GM18526 (cell line): Measurements from ENCODE around the gene CCDC150.

Experiments
- POLR2A ChIP-seq: IDR thresholded peaks from 3 replicates; pipeline ENCODE4 v1.6.1; 2011; ENCODE audit not compliant: insufficient read length; ENCODE audit errors: extremely low read depth

CCDC150 gene

DNA sequence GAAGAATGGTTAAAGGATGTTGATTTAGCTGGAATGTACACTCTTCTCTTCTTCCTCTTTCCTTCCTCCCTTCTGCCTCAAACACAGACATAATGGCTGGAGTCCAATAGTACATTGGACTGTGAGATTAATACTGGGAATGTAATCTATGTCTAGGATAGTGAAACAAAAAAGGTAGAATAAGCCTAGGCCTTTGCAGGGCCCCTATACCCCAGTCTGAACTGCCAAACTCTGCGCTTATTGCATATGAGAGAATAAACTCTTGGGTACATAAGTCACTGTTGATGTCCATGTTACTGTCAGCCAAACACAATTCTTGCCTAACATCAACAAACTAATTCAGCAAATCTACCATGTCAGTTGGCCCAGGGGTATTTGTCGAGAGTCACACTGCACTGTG lies 29.7 kb upstream of the CCDC150 start:
- no peak for TF ChIP-seq POLR2A

DNA sequence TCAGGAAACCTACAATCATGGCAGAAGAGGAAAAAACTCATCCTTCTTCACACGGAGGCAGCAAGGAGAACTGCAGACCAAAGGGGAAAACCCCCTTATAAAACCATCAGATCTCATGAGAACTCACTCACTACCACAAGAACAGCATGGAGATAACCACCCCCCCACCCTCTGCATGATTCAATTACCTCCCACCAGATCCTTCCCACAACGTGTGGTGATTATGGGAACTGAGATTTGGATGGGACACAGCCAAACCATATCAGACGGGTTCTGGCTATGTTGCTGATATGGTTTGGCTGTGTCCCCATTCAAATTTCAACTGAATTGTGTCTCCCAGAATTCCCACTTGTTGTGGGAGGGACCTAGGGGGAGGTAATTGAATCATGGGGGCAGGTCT lies 28.7 kb upstream of the CCDC150 start:
- no peak for TF ChIP-seq POLR2A

DNA sequence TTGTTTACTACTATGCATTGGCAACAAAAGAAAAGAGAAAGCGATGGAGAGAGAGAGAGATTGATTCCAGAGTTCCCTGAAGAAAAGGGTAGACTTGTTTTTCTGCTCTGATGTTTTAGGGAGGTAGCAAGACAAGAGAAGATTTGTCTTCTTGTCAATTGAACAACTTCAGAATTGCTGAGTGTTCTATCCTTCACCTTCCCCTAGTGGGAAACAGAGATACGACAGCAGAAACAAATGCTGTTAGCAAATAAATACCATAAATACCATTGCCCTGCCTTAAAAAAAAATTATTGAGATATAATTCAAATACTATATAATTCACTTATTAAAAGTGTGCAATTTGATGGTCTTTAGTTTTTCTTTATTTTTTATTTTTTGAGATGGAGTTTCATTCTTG lies 26.2 kb upstream of the CCDC150 start:
- TF ChIP-seq POLR2A = no peak

DNA sequence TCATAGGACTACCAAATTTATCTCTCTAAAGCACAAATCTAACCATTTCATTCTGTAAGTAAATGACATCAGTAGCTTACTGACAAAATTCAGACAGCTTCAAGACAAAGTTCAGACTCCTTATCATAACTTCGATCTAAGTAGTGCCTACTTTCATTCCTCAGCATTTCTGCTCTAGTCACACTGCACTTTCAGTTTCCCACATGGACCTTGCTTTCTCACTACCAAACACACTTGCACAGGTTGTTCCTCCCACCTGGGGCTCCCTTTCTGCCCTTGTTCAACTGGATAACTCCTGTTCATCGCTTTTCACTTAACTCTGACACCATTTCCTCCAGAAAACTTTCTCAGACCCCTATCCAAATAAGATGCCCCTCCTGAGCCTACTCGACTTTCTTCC lies 22.1 kb upstream of the CCDC150 start:
- TF ChIP-seq POLR2A = no peak

DNA sequence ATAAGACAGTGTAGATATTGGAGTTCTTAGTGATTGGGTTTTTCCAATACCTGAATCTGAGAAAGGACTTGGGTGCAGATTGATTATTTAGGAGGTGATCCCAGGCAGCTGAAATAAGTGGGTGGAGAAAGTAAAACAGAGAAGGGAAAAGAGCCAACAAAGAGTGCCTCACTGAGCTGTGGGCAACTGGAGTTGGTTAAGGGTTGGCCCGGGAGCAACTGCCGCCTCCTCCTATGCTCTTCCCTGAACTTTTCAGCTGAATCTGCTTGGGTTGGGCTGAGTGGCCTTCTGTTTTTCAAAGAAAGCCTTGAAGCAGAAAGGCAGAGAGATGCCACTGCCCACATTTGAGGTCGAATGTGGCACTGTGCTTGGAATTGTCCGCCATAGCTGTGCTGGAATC lies 20.9 kb upstream of the CCDC150 start:
- TF ChIP-seq POLR2A = no peak

DNA sequence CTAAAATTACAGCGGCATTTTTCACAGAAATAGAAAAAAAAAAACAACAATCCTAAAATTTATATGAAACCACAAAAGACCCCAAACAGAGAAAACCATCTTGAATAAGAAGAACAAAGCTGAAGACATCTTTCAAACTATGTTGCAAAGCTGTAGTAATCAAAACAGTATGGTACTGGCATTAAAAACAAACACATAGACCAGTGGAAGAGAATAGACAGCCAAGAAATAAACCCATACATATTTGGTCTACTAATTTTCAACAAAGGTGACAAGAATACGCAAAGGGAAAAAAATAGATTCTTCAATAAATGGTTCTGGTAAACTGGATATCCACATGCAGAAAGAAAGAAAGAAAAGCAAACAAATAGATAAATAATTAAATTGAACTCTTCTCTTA lies 9.0 kb upstream of the CCDC150 start:
- TF ChIP-seq POLR2A = no peak

DNA sequence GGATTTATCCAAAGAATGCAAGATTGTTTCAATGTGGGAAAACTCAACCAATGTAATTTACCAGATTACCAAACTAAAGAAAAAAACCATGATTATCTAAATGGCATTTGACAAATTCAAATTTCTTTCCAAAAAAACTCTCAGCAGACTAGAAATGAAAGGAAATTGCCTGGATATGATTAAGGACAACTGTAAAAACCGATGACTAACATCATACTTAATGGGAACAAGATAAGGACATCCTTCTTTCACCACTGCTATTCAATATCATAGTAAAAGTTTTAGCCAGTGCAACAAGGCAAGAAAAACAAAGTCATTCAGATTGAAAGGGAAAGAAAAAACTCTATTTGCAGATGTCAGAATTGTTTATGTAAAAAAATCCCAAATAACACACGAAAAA lies 4.4 kb upstream of the CCDC150 start:
- TF ChIP-seq POLR2A = no peak

DNA sequence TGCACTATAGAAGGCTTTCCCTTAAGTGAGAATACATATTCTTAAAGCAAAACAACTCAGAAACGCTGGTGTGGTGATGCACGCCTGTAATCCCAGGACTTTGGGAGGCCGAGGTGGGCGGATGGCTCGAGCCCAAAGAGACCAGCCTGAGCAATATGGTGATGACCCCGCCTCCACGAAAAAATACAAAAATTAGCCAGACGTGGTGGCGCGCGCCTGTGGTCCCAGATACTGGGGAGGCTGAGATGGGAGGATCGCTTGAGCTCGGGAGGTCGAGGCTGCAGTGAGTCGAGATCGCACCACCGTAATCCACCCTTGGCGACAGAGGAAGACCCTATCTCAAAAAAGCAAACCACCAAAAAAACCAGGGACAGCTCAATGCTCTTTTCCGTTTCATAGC lies 750 bp upstream of the CCDC150 start:
- TF ChIP-seq POLR2A = no peak

DNA sequence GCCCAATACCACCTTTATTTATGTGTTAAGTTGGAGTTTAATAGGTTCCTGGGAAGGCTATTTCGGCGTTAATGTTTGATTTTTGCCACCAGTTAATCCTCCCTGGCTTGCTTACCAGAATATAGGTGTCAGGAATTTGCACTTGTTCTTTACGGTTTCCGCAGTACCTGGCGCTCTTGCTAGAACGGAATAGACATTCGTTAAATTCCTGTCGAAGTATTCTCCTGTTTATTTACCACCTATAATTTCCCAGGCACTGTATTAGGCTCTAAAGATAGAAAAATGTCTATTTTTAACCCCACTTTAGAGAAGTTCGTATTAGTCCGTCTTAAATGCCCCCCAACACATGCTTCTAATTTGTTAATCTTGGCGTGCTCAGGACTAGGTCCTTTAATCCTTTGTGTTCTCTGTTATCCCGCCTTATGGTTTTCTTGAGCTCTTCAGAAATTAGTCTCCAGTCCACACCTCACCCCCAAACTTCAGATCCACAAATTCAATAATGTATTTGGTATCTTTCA lies 575 bp downstream of the CCDC150 start:
- no peak for TF ChIP-seq POLR2A

DNA sequence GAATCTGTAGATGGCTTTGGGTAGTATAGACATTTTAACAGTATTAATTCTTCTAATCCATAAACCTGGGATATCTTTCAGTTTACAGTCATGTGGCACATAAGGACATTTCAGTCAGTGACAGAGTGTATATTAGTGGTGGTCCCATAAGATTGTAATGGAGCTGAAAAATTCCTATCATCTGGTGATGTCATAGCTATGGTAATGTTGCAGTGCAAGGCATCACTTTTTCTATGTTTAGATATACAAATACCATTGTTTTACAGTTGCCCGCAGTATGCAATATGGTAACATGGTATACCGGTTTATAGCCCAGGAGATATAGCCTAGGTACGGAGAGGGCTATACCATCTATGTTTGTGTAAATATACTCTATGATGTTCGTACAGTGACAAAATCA lies 9.7 kb downstream of the CCDC150 start:
- TF ChIP-seq POLR2A = no peak

DNA sequence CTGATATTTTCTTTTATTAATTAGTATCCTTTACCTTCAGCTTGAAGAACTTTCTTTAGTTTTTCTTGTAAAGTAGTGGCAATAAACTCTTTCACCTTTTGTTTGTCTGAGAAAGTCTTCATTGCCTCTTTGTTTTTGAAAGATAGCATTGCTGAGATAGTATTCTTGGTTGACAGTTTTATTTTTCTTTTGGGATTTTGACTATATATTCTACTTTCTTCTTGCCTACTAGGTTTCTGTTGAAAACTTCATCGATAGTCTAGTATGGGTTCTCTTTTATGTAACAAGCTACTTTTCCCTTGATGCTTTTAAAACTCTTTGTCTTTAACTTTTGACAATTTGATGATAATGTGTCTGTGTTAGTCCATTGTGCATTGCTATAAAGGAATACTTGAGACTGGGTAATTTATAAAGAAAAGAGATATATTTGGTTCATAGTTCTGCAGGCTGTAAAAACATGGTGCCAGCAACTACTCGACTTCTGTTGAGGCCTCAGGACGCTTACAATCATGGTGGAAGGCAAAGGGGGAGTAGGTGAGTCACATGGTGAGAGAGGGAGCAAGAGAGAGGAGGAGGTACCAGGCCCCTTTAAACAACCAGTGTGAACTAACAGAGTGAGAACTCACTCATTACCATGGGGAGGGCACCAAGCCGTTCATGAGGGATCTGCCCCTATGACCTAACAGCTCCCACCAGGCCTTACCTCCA lies 12.0 kb downstream of the CCDC150 start:
- no peak for TF ChIP-seq POLR2A

DNA sequence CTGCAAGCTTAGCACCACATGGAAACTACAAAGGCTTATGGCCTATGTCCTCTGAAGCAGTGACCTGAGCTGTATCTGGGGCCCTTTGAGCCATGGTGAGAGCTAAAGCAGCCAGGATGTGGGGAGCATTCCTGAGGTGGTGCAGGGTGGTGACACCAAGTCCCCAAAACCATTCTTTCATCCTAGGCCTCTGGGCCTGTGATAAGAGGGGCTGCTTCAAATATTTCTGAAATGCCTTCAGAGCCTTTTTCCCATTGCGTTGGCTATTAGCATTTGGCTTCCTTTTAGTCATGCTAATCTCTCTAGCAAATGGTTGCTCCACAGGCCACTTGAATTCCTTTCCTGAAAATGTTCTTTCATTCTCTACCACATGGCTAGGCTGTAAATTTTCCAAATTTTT lies 13.4 kb downstream of the CCDC150 start:
- no peak for TF ChIP-seq POLR2A

DNA sequence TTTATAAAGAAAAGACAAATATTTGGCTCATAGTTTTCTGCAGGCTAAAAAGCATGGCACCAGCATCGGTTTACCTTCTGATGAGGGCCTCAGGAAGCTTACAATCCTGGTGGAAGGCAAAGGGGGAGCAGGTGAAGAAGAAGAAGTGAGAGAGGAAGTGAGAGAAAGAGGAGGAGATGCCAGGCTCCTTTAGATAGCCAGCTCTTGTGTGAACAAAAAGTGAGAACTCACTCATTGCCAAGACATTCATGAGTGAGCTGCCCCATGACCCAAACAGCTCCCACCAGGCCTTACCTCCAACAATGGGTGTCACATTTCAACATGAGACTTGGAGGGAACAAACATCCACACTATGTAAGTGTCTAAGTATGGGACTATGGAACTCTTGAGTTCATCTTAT lies 14.3 kb downstream of the CCDC150 start:
- TF ChIP-seq POLR2A = no peak

DNA sequence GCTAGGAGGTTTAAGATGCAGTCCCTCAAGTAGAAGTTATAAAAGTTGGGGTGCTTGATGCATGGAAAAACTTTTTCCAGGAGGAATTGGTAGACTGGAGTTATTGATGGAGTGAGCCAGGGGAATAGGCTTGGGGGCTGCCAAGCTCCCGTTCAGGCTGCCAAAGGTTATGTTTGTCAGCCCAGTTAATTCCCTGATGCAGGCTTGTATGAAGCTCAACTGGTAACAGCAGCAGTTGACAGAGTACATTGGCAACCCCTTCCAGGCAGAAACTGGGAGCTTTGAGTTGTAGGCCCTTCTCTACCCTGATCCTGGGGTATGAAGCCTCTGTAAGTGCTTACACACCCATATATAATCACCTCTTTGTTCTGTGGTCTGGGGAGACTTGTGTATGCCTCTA lies 16.2 kb downstream of the CCDC150 start:
- TF ChIP-seq POLR2A = no peak

DNA sequence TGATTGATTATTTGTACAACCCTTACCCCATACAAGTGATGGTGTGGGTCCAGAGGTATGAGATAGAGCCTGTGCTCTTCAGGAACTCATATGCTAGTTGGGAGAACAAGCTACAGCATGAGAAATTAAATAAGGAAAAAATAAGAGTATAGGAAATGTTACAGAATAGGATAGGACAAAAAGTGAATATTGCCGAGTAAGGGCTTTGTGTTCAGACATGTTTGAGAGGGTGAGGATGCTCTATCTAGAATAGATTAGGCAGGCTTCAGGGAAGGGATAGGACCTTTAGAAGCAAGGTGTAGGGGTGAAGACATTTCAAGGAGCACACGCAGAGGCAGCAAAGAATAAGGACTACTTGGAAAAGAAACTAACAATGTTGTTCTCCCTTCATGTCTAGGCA lies 17.8 kb downstream of the CCDC150 start:
- no peak for TF ChIP-seq POLR2A

DNA sequence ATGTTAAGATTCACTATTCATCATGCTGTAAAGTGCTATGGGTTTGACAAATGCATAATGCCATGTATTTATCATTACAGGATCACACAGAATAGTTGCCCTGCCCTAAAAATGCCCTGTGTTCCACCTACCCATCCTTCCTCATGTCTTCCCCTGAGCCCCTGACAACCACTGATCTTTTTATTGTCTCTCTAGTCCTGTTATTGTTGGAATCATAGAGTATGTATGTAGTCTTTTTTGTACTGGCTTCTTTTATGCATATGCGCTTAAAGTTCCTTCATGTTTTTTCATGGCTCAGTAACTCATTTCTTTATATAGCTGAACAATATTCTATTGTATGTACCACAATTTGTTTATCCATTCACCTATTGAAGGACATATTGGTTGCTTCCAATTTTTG lies 20.3 kb downstream of the CCDC150 start:
- TF ChIP-seq POLR2A = no peak

DNA sequence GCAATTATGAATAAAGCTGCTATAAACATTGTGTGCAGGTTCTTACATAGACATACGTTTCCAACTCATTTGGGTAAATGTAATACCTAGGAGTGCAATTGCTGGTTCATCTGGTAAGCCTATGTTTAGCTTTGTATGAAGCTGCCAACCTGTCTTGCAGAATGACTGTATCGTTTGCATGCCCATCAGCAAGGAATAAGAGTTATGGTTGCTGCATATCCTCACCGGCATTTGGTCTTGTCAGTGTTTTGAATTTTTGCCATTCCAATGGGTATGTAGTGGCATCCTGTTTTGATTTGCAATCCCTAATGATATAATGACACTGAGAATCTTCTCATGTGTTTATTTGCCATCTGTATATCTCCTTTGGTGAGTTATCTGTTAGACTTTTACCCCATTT lies 20.7 kb downstream of the CCDC150 start:
- no peak for TF ChIP-seq POLR2A
